Keratinocyte (primary cell): ENCODE measurements around the gene SH3BGRL3.

ENCODE experiments used
- CTCF ChIP-seq, 3 experiments: IDR thresholded peaks in 1 of 3; conservative IDR thresholded peaks in 1 of 3; optimal IDR thresholded peaks in 1 of 3; 2 replicates in 2 of 3; 3 replicates in 1 of 3; pipeline versions ENCODE3 to v1.5.1; 2011; ENCODE audit warnings: low read length in 3 of 3, mild to moderate bottlenecking in 3 of 3, moderate library complexity in 2 of 3, control low read depth in 1 of 3, inconsistent platforms in 1 of 3; ENCODE audit not compliant: insufficient read depth in 2 of 3; ENCODE audit errors: extremely low read depth in 1 of 3
- EZH2 ChIP-seq: IDR thresholded peaks from one replicate; pipeline ENCODE4 v1.6.1; 2012; ENCODE audit warnings: inconsistent platforms, mild to moderate bottlenecking, low read length, moderate library complexity

DNA sequence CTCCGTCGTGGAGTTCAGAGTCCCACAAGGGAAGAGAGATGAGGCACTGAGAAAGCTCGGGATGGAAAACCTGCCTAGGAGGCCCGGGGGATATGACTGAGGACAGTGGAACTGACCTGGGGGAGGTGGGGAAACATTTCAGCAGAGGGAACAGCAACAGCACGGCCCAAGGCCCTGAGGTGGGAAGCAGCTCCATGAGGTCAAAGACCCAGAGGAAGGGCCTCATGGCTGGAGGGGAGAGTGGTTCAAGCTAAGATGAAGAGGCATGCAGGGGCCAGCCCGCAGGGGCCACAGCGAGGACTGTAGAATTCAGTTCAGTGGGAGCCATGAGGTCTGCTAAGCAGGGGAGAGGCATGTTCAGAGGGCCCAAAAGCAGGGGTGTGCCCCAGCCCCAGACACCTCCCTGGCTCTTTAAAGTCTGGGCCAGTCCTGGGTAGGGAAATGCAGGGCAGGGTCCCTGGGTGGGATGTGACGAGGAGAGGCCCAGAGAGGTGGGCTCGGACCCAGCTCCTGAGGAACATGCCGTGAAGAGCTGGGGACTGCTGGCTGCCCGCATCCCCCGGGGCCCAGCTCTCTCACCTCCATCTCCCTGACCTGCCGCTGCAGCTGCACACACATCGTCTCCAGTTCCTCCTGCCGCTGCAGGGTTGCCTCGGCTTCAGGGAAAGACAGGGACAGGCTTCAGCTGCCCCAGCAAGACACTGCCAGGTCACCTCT, 16.6 kb downstream of the SH3BGRL3 start:
- TF ChIP-seq CTCF (optimal IDR thresholded peaks at IDR 0.05 in 1 of 3, IDR thresholded peaks at IDR 0.05 in 1 of 3, conservative IDR thresholded peaks at IDR 0.05 in 1 of 3; ENCODE audit: extremely low read depth in 1 of 3, insufficient read depth in 2 of 3, low read length in 3 of 3): no peak
- TF ChIP-seq EZH2: no peak
